Upper lobe of right lung (tissue), 1 donor: Measurements from ENCODE around the gene SLC35F4. TPM values are rescaled to one million over a fixed set of nuclear protein-coding genes. Genes with fewer than 3 reads are reported as not detected.

Source experiments
- ATAC-seq: fragments of 200-7000 bp; cut with Tn5 transposase; one replicate; pipeline ENCODE4 v1.9.1; 2020; ENCODE audit warnings: mild to moderate bottlenecking, moderate library complexity
- DNase-seq: peaks from one replicate; pipeline ENCODE4 v3.0.0-alpha.2; 2020
- H3K27ac ChIP-seq: fragments of 200-600 bp; one replicate; pipeline ENCODE4 v1.8.0; 2022
- H3K27me3 ChIP-seq: fragments of 200-600 bp; one replicate; pipeline ENCODE4 v1.8.0; 2022; ENCODE audit warnings: mild to moderate bottlenecking
- H3K36me3 ChIP-seq: fragments of 200-600 bp; one replicate; pipeline ENCODE4 v1.8.0; 2022
- H3K4me1 ChIP-seq: fragments of 200-600 bp; one replicate; pipeline ENCODE4 v1.8.0; 2022
- H3K4me3 ChIP-seq: fragments of 200-600 bp; one replicate; pipeline ENCODE4 v1.8.0; 2022; ENCODE audit warnings: mild to moderate bottlenecking
- H3K9me3 ChIP-seq: fragments of 200-600 bp; one replicate; pipeline ENCODE4 v1.8.0; 2022
- intact Hi-C: fragments of 100-400 bp; cut with DNase I; formaldehyde crosslinking; loops from one replicate; pipeline ENCODE4 v1.11.0; 2022
- total RNA-seq: library from RNA; stranded (reverse); fragmentation: NEBNext Ultra II Directional; extraction: Animal tissue kit (Norgen Biotek cat#: 25700); gene quantifications from one replicate; pipeline ENCODE4 v1.2.1, GENCODE V29; 2021
- TF ChIP-seq, protein P1 (sequence below): fragments of 200-600 bp; IDR thresholded peaks from one replicate; pipeline ENCODE4 v1.8.0; 2022; ENCODE audit warnings: antibody characterized with exemption
- donor health status: DM: no; HTN: yes; CAD: no; lungs with severe emphysema.

SLC35F4 gene
- total RNA-seq, 1 donor from 2014 or later = not detected

GRCh38 chr14:57704763-57705162 is 161.1 kb downstream of the SLC35F4 start:
- ATAC-seq (no peak), DNase-seq (no peak)
- no peaks in the 10 kb centered on the region for H3K4me1 ChIP-seq
- H3K4me3 ChIP-seq = no peak overlapping the region
- TF ChIP-seq, protein P1, sequence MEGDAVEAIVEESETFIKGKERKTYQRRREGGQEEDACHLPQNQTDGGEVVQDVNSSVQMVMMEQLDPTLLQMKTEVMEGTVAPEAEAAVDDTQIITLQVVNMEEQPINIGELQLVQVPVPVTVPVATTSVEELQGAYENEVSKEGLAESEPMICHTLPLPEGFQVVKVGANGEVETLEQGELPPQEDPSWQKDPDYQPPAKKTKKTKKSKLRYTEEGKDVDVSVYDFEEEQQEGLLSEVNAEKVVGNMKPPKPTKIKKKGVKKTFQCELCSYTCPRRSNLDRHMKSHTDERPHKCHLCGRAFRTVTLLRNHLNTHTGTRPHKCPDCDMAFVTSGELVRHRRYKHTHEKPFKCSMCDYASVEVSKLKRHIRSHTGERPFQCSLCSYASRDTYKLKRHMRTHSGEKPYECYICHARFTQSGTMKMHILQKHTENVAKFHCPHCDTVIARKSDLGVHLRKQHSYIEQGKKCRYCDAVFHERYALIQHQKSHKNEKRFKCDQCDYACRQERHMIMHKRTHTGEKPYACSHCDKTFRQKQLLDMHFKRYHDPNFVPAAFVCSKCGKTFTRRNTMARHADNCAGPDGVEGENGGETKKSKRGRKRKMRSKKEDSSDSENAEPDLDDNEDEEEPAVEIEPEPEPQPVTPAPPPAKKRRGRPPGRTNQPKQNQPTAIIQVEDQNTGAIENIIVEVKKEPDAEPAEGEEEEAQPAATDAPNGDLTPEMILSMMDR = no peak
- intact Hi-C loops = no loop called here
- no peak overlapping the region for H3K27ac ChIP-seq
- no peaks in the 10 kb centered on the region for H3K9me3 ChIP-seq
- H3K27me3 ChIP-seq = no peaks in the 10 kb centered on the region
- H3K36me3 ChIP-seq = no peaks in the 10 kb centered on the region

- Histone ChIP-seq H3K36me3 (no peaks in the 10 kb centered on the region), H3K9me3 (no peaks in the 10 kb centered on the region), H3K4me1 (no peaks in the 10 kb centered on the region), H3K4me3 (no peak overlapping the region), H3K27ac (no peak overlapping the region), H3K27me3 (no peaks in the 10 kb centered on the region)
- intact Hi-C loops = no loop called here
- ATAC-seq (no peak), DNase-seq (no peak)
- TF ChIP-seq, protein P1 = no peak
Measured at GRCh38 chr14:57699947-57700346, 165.9 kb downstream of the SLC35F4 start.

DNA sequence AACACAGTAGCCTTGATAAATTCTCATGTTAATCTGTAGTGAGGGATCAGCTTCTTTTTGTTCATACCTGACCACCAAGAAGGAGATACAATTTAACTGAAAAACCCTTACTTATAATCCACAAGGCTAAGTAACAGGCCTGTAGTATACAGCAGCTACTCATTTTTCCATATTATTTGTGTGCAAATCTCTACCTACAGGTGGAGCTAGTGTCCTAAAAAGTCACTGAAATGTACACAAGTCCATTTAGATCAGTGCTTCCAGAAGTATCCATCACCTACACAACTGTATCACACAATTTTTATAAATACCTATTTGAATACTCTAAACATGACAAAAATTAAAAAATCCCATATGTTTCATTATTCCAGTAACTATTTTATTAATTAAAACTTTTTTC is 173.2 kb downstream of the SLC35F4 start:
- intact Hi-C loops = no loop called here
- TF ChIP-seq, protein P1 = peak; percentile 41
- Histone ChIP-seq H3K27ac (no peak overlapping the region), H3K4me3 (no peak overlapping the region), H3K36me3 (no peaks in the 10 kb centered on the region), H3K9me3 (no peaks in the 10 kb centered on the region), H3K27me3 (no peaks in the 10 kb centered on the region), H3K4me1 (no peaks in the 10 kb centered on the region)
- ATAC-seq = peak; percentile 66
- DNase-seq = no peak

GRCh38 chr14:57687416-57687815 is 178.5 kb downstream of the SLC35F4 start:
- Histone ChIP-seq H3K36me3 (no peaks in the 10 kb centered on the region), H3K27ac (no peak overlapping the region), H3K9me3 (no peaks in the 10 kb centered on the region), H3K27me3 (no peaks in the 10 kb centered on the region), H3K4me1 (no peaks in the 10 kb centered on the region), H3K4me3 (no peak overlapping the region)
- TF ChIP-seq, protein P1 = no peak
- DNase-seq (no peak), ATAC-seq (no peak)
- intact Hi-C loops = no loop called here

DNA sequence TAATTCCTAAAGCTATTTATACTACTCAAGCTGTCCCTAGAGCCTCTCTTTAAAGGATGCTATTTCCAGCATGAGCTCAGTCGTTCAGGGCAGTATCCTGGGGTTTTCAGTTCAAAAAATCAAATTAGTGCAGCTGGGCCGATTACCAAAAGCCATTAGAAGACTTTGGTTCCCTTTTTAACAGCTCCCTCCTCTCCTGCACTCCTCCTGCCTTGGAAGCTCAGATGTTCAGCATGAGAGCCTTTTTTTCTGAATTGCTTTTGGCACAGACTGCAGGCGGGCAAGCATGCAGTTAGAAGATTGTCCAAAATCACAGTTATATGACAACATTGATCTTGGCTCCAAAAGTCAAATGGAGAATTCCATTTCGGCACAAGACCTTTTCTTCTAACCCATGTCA is 179.6 kb downstream of the SLC35F4 start:
- H3K9me3 ChIP-seq = no peaks in the 10 kb centered on the region
- no peaks in the 10 kb centered on the region for H3K36me3 ChIP-seq
- no peak for ATAC-seq
- no peaks in the 10 kb centered on the region for H3K27me3 ChIP-seq
- no peak overlapping the region for H3K27ac ChIP-seq
- no peak overlapping the region for H3K4me3 ChIP-seq
- H3K4me1 ChIP-seq = no peaks in the 10 kb centered on the region
- intact Hi-C loops = no loop called here
- TF ChIP-seq, protein P1 = no peak
- no peak for DNase-seq

GRCh38 chr14:57671021-57671420 is 194.9 kb downstream of the SLC35F4 start:
- H3K27ac ChIP-seq = no peak overlapping the region
- no peaks in the 10 kb centered on the region for H3K27me3 ChIP-seq
- H3K4me1 ChIP-seq = no peaks in the 10 kb centered on the region
- no peak for ATAC-seq
- no peaks in the 10 kb centered on the region for H3K36me3 ChIP-seq
- no peak for DNase-seq
- H3K4me3 ChIP-seq = no peak overlapping the region
- H3K9me3 ChIP-seq = no peaks in the 10 kb centered on the region
- intact Hi-C loops = no loop called here
- TF ChIP-seq, protein P1 = no peak
